Lower leg skin (tissue), 3 donors: Measurements from ENCODE around the gene MAST4.

Source experiments
- CTCF ChIP-seq, 3 donors: fragments of 450-650 bp; IDR thresholded peaks; one replicate each; pipeline ENCODE4 v1.5.1; 2016; ENCODE audit warnings: antibody characterized with exemption in 3 of 3, mild to moderate bottlenecking in 3 of 3, moderate library complexity in 2 of 3
- POLR2A ChIP-seq, 2 donors: fragments of 450-650 bp; IDR thresholded peaks; one replicate each; pipeline ENCODE4 v1.6.1; 2016 to 2017; ENCODE audit warnings: antibody characterized with exemption in 2 of 2, mild to moderate bottlenecking in 1 of 2, moderate library complexity in 1 of 2

- TF ChIP-seq POLR2A (IDR thresholded peaks at IDR 0.05) (no peak), CTCF (IDR thresholded peaks at IDR 0.05) (no peak)
These were observed 565.6 kb downstream of the MAST4 start for GRCh38 chr5:67161767-67162166.
